B cell (primary cell): Measurements from ENCODE around the gene CLIP2.

Experiments
- EZH2 ChIP-seq: IDR thresholded peaks from 2 replicates; pipeline ENCODE4 v1.6.1; 2012; ENCODE audit warnings: borderline replicate concordance, low read depth, mild to moderate bottlenecking, moderate library complexity, low read length; ENCODE audit not compliant: insufficient read depth, poor library complexity, severe bottlenecking
- TF ChIP-seq, protein P1 (sequence below): fragments of 200-600 bp; IDR thresholded peaks from one replicate; pipeline ENCODE4 v1.8.0; 2022; ENCODE audit warnings: antibody characterized with exemption, mild to moderate bottlenecking

DNA sequence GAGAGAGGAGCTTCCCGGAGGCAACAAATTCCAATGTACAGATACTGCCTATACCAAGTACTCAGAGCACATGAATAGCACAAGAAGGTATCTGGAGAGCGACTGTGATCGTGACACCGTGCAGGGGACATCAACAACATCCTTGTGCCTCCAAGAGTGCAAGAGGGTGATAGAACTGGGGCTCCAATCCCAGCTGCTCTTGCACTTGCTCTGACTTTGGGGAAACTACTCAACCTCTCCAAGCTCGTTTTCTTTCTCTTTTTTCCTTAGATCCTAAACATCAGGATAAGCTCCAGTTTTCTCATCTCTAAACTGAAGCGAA is 47.1 kb upstream of the CLIP2 start:
- TF ChIP-seq EZH2, result no peak
- TF ChIP-seq, protein P1, sequence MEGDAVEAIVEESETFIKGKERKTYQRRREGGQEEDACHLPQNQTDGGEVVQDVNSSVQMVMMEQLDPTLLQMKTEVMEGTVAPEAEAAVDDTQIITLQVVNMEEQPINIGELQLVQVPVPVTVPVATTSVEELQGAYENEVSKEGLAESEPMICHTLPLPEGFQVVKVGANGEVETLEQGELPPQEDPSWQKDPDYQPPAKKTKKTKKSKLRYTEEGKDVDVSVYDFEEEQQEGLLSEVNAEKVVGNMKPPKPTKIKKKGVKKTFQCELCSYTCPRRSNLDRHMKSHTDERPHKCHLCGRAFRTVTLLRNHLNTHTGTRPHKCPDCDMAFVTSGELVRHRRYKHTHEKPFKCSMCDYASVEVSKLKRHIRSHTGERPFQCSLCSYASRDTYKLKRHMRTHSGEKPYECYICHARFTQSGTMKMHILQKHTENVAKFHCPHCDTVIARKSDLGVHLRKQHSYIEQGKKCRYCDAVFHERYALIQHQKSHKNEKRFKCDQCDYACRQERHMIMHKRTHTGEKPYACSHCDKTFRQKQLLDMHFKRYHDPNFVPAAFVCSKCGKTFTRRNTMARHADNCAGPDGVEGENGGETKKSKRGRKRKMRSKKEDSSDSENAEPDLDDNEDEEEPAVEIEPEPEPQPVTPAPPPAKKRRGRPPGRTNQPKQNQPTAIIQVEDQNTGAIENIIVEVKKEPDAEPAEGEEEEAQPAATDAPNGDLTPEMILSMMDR, result no peak
